DMS153 (cell line): ENCODE measurements around the gene SLC43A2.
"Not testable (repeated sequence)": the region's sequence is repeated elsewhere in the genome, so short reads cannot be mapped to it uniquely, and the experiment has no call there.

Source experiments
- DNase-seq: peaks from one replicate; lab custom pipeline; 2025; lab: John Stamatoyannopoulos, UW

Gene SLC43A2

GRCh38 chr17:1535737-1536136 lies 92.9 kb downstream of the SLC43A2 start:
- no peak for DNase-seq

GRCh38 chr17:1533661-1534325 lies 94.8 kb downstream of the SLC43A2 start:
- DNase-seq, result no peak

GRCh38 chr17:1532836-1533602 lies 95.6 kb downstream of the SLC43A2 start:
- DNase-seq, result no peak

- no peak for DNase-seq
These were observed 98.8 kb downstream of the SLC43A2 start for GRCh38 chr17:1529863-1530262.

- not testable (repeated sequence) for DNase-seq
These were observed 101.8 kb downstream of the SLC43A2 start for GRCh38 chr17:1526876-1527275.

- DNase-seq, result no peak
These were observed 106.0 kb downstream of the SLC43A2 start for GRCh38 chr17:1522626-1523025.

- DNase-seq, result no peak
These were observed 107.5 kb downstream of the SLC43A2 start for GRCh38 chr17:1521086-1521640.

GRCh38 chr17:1519678-1520077 lies 109.0 kb downstream of the SLC43A2 start:
- DNase-seq, result no peak
